Activated naive CD4-positive, alpha-beta T cell treated with anti-CD3 and anti-CD28 coated beads, Interleukin-2, amount 50 U/mL, for 24 hours (primary cell): ENCODE data around the gene METAP2.
A peak's percentile ranks its signal among the peaks of the same experiment; 100 is the strongest.

Experiments used
- H3K27ac Mint-ChIP-seq: one replicate; pipeline ENCODE4 v1.8.0; 2021; ENCODE audit warnings: mild to moderate bottlenecking, mixed read lengths
- H3K27me3 Mint-ChIP-seq: one replicate; pipeline ENCODE4 v1.8.0; 2021; ENCODE audit warnings: mixed read lengths
- H3K36me3 Mint-ChIP-seq: one replicate; pipeline ENCODE4 v1.8.0; 2021; ENCODE audit warnings: mixed read lengths
- H3K4me1 Mint-ChIP-seq: one replicate; pipeline ENCODE4 v1.8.0; 2021; ENCODE audit warnings: mixed read lengths
- H3K4me3 Mint-ChIP-seq: one replicate; pipeline ENCODE4 v1.8.0; 2021; ENCODE audit warnings: mild to moderate bottlenecking, mixed read lengths
- H3K9me3 Mint-ChIP-seq: one replicate; pipeline ENCODE4 v1.8.0; 2021; ENCODE audit warnings: mixed read lengths

METAP2 gene

DNA sequence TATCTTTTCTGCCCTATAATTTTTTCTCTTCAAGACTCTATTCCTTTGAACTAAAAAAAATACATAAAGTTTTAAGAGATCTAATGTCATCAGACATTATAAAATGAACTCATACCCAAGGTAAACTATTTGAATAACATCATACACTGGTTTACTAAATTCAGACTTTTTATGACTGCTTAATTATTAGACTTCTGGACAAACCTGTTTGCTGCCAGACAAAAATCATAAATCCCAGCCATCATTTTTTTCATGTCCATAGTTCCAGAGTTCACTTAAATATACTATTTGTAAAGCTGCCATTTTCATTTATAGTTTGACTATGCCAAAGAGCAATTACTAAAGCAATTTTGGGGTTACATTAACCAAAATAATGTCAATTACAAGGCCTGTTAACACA is 43.3 kb downstream of the METAP2 start:
- H3K4me1 Mint-ChIP-seq = peaks cover 6% of the 10 kb centered on the region
- H3K27ac Mint-ChIP-seq = peak overlapping the region; percentile 38
- no peaks in the 10 kb centered on the region for H3K27me3 Mint-ChIP-seq
- H3K36me3 Mint-ChIP-seq = peaks cover 12% of the 10 kb centered on the region
- H3K4me3 Mint-ChIP-seq = no peak overlapping the region
- H3K9me3 Mint-ChIP-seq = no peaks in the 10 kb centered on the region

DNA sequence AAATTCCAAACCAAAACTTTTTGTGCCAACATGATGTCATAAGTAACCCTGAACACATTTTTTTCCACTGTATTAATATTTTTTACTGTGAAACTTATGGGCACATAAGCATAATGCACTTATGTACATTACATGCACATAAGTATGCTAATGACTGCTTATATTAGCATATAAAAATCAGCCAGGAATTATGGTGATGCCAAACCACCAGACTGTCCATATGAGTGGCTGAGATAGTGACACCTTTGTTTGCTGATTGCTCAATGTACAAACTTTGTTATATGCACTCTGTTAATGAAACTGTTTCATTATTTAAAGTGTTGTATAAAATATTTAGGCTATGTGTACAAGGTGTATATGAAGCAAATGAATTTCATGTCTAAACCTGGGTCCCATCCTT is 45.0 kb downstream of the METAP2 start:
- no peak overlapping the region for H3K4me3 Mint-ChIP-seq
- H3K36me3 Mint-ChIP-seq = peaks cover 8% of the 10 kb centered on the region
- H3K9me3 Mint-ChIP-seq = no peaks in the 10 kb centered on the region
- H3K27ac Mint-ChIP-seq = no peak overlapping the region
- H3K4me1 Mint-ChIP-seq = peaks cover 6% of the 10 kb centered on the region
- no peaks in the 10 kb centered on the region for H3K27me3 Mint-ChIP-seq

DNA sequence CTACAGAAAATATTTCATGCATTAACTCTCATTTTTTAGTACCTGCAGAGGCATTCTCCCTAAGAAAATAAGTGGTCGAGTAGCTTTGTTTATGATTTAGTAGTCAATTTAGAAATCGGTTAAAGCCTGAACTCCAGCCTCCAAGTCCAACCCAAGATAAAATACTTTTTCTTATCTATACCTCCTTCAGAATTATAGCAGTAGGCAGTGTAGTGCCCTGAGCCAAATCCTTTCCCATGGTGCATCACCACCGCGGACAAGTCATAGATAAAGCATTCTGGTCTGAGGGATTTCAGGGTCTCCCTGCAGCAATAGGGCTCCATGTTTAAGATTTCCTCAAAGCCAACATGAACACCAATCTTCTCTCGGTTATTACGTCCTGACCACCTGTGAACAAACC is 46.9 kb downstream of the METAP2 start:
- no peak overlapping the region for H3K4me3 Mint-ChIP-seq
- no peak overlapping the region for H3K27ac Mint-ChIP-seq
- peaks cover 3% of the 10 kb centered on the region for H3K36me3 Mint-ChIP-seq

GRCh38 chr12:95522692-95523091 is 48.7 kb downstream of the METAP2 start:
- H3K27ac Mint-ChIP-seq = no peak overlapping the region
- H3K4me3 Mint-ChIP-seq = no peak overlapping the region
- H3K36me3 Mint-ChIP-seq = peaks cover 3% of the 10 kb centered on the region
- H3K27me3 Mint-ChIP-seq = no peaks in the 10 kb centered on the region
- no peaks in the 10 kb centered on the region for H3K9me3 Mint-ChIP-seq
- H3K4me1 Mint-ChIP-seq = no peaks in the 10 kb centered on the region

More for the DNA sequence above, 46.9 kb downstream of the METAP2 start:
- no peaks in the 10 kb centered on the region for H3K9me3 Mint-ChIP-seq
- no peaks in the 10 kb centered on the region for H3K27me3 Mint-ChIP-seq
- peaks cover 6% of the 10 kb centered on the region for H3K4me1 Mint-ChIP-seq

GRCh38 chr12:95528431-95528830 is 54.5 kb downstream of the METAP2 start:
- Mint-ChIP-seq H3K27ac (no peak overlapping the region), H3K36me3 (peaks cover 2% of the 10 kb centered on the region), H3K27me3 (no peaks in the 10 kb centered on the region), H3K9me3 (no peaks in the 10 kb centered on the region), H3K4me1 (peaks cover 28% of the 10 kb centered on the region), H3K4me3 (no peak overlapping the region)

DNA sequence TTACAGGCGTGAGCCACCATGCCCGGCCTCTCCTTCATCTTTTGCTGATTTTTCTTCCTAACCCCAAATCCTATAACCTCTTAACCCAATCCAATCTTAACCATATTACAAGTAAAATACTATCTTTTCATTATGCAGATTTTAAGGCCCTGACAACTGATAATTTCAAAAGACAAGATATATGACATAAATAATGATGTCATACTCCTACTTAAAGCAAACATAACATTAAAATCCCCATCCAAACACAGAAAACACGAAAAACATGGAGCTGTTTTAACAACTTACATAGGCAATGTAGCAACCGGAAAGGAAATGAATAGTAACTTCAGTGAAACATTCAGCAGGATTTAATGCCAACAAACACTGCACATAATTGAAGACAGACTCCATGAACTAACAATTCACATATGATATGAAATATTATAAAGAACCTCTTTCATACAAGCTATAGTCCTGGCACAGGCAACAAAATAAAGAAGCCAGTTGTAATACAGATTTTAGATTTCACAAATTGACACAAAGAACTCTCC is 55.8 kb downstream of the METAP2 start:
- no peaks in the 10 kb centered on the region for H3K27me3 Mint-ChIP-seq
- H3K4me3 Mint-ChIP-seq = no peak overlapping the region
- H3K27ac Mint-ChIP-seq = no peak overlapping the region
- H3K4me1 Mint-ChIP-seq = peaks cover 38% of the 10 kb centered on the region
- peaks cover 2% of the 10 kb centered on the region for H3K36me3 Mint-ChIP-seq
- H3K9me3 Mint-ChIP-seq = no peaks in the 10 kb centered on the region

- Mint-ChIP-seq H3K9me3 (no peaks in the 10 kb centered on the region), H3K4me1 (peaks cover 38% of the 10 kb centered on the region), H3K27me3 (no peaks in the 10 kb centered on the region), H3K4me3 (no peak overlapping the region), H3K27ac (no peak overlapping the region), H3K36me3 (peaks cover 2% of the 10 kb centered on the region)
These were observed 58.9 kb downstream of the METAP2 start for GRCh38 chr12:95532851-95533250.

DNA sequence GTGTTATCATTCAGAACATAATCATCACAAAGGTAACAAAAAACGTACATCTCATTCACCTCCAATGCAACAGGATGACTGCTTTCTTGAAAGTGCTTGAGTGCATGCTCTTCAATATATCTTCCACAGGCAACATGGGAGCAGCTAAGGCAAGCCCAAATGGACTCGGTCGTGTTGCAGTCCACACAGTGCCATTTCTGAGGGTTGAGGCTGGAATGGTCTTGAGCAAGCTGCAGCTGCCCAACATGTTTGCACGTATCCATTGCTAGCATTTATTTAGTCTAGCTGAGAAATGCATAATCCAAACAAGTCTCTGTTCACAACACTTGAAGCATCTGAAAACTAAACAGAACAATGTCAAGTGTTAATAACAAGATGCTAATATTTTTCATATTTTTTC is 60.0 kb downstream of the METAP2 start:
- no peaks in the 10 kb centered on the region for H3K9me3 Mint-ChIP-seq
- H3K4me1 Mint-ChIP-seq = peaks cover 34% of the 10 kb centered on the region
- H3K27me3 Mint-ChIP-seq = no peaks in the 10 kb centered on the region
- no peak overlapping the region for H3K4me3 Mint-ChIP-seq
- peak overlapping the region; percentile 52 for H3K27ac Mint-ChIP-seq
- peaks cover 2% of the 10 kb centered on the region for H3K36me3 Mint-ChIP-seq

DNA sequence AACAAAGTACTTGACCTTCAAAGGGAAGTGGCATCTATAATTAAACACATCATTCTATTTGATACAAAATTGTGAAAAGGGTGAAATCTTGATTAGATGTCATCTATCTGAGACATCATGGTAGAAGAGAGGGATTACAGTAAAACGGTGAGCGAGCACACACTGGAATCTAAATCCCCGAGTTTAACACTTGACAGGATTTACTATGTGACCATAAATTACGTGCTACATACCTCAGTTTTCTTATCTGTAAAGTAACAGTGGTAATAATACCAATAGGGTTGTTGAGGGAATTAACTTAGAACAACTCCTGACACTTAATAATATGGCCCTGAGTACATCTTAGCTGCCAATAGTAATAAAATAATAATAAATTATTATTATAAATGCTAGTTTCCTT is 64.1 kb downstream of the METAP2 start:
- no peaks in the 10 kb centered on the region for H3K27me3 Mint-ChIP-seq
- H3K4me3 Mint-ChIP-seq = no peak overlapping the region
- no peak overlapping the region for H3K27ac Mint-ChIP-seq
- peaks cover 2% of the 10 kb centered on the region for H3K36me3 Mint-ChIP-seq
- H3K9me3 Mint-ChIP-seq = no peaks in the 10 kb centered on the region
- peaks cover 14% of the 10 kb centered on the region for H3K4me1 Mint-ChIP-seq

DNA sequence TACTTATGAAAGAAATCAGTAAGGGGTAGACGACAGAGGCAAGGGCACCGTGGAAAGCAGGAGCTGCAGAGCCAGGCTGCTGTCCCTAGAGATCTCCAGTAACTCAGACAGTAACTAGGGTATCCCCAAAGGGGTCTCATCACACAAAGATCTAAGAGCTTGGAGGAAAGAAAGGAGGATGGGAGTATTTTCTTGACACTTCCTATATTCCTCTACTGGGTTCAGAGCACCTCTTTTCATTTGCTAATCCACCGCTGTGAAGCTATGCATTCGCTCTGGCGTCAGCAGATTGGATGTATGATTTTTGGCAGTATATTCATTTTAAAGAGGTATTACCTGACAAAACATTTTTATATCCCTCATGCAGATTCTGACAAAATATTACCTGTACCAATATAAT is 64.7 kb downstream of the METAP2 start:
- Mint-ChIP-seq H3K4me3 (no peak overlapping the region), H3K9me3 (no peaks in the 10 kb centered on the region), H3K36me3 (peaks cover 2% of the 10 kb centered on the region), H3K27me3 (no peaks in the 10 kb centered on the region), H3K27ac (no peak overlapping the region), H3K4me1 (peaks cover 7% of the 10 kb centered on the region)

DNA sequence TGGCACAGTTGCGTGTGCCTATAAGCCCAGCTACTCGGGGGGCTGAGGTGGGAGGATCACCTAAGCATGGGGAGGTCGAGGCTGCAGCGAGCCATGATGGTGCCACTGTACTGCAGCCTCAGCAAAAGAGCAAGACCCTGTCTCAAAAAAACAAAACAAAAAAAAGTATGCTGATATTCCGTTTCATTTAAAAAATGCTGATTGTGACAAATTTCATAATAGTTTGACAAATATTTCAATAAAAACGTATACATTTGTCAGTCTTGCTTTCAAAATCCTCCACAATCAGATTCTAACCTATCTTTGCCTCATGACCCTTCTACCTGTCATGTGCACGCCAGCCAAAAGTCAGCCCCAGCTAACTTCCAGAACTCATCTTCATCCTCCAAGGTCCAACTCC is 67.5 kb downstream of the METAP2 start:
- H3K9me3 Mint-ChIP-seq = no peaks in the 10 kb centered on the region
- no peaks in the 10 kb centered on the region for H3K36me3 Mint-ChIP-seq
- H3K4me3 Mint-ChIP-seq = no peak overlapping the region
- no peak overlapping the region for H3K27ac Mint-ChIP-seq
- H3K4me1 Mint-ChIP-seq = peaks cover 18% of the 10 kb centered on the region
- no peaks in the 10 kb centered on the region for H3K27me3 Mint-ChIP-seq

DNA sequence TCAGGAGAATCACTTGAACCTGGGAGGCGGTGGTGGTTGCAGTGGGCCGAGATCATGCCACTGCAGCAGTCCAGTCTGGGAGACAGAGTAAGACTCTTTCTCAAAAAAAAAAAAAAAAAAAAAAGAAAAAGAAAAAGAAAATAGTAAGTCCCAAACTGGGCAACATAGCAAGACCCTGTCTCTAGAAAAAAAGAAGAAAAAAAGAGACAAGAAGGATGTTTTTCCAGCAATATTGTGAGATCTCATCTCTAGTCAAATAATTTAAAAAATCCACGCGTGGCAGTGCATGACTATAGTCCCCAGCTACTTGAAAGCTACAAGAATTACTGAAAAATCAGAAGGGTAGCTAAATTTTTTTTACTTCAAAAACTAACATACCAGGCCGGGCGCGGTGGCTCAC is 69.4 kb downstream of the METAP2 start:
- Mint-ChIP-seq H3K4me3 (no peak overlapping the region), H3K9me3 (no peaks in the 10 kb centered on the region), H3K36me3 (no peaks in the 10 kb centered on the region), H3K27ac (no peak overlapping the region), H3K4me1 (peaks cover 33% of the 10 kb centered on the region), H3K27me3 (no peaks in the 10 kb centered on the region)

DNA sequence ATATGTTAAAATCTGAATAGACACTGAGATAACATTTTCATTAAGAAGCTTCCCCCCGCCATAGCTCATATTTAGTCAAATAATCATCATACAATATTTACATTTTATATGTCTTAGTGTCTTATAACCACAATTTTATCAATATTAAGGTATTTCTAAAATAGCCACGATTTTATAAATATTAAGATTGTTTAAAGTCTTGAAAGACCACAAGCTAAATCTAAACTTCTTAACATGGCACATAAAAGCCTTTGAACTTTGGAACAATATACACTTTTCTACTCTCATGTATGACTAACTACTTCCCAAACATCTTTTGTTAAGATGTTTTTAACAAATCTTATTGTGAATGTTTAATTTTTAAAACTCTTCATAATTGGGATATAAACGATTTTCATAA is 70.8 kb downstream of the METAP2 start:
- H3K27ac Mint-ChIP-seq = no peak overlapping the region
- peaks cover 4% of the 10 kb centered on the region for H3K9me3 Mint-ChIP-seq
- H3K4me3 Mint-ChIP-seq = no peak overlapping the region
- H3K27me3 Mint-ChIP-seq = no peaks in the 10 kb centered on the region
- H3K36me3 Mint-ChIP-seq = no peaks in the 10 kb centered on the region
- peaks cover 41% of the 10 kb centered on the region for H3K4me1 Mint-ChIP-seq

DNA sequence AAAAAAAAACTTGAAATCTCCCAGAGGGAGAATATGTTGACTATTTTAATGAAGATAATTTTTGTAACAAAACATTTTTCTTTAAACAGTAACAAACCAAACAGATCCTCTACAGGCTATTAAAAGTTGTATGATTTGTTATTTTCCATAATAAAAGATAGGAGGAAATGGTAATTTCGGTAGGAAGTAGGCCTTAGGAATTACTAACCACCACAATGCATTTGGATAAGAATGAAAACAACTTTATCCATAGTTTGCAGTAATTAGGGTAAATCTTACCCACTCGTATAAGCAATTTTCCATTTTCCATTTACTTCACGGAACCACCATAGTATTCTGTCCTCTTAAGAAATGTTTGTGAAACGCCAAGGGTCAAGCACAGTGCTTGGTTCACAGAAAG is 71.4 kb downstream of the METAP2 start:
- Mint-ChIP-seq H3K27me3 (no peaks in the 10 kb centered on the region), H3K9me3 (peaks cover 4% of the 10 kb centered on the region)

GRCh38 chr12:95545731-95546490 is 72.0 kb downstream of the METAP2 start:
- H3K9me3 Mint-ChIP-seq = peaks cover 4% of the 10 kb centered on the region
- H3K4me1 Mint-ChIP-seq = peaks cover 47% of the 10 kb centered on the region
- H3K36me3 Mint-ChIP-seq = no peaks in the 10 kb centered on the region
- no peaks in the 10 kb centered on the region for H3K27me3 Mint-ChIP-seq
- H3K4me3 Mint-ChIP-seq = no peak overlapping the region
- peak overlapping the region; percentile 12 for H3K27ac Mint-ChIP-seq

More for the DNA sequence above, 71.4 kb downstream of the METAP2 start:
- Mint-ChIP-seq H3K4me3 (no peak overlapping the region), H3K4me1 (peaks cover 41% of the 10 kb centered on the region), H3K36me3 (no peaks in the 10 kb centered on the region), H3K27ac (no peak overlapping the region)

DNA sequence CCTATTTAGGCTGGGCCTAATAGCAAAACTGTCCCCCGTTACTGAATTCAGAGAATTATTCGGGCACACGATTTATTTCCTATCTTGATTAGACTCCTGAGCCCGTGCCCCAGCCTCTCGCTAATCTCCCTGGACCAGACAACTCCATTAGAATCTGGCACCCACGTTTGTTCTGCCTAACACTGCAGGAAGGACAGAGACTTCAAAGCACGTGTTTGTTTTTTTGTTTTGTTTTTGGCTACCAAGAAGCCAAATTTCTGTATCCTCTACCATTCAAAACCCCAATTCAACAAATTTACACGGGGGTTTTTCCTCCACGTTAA is 72.5 kb downstream of the METAP2 start:
- Mint-ChIP-seq H3K27ac (peak overlapping the region; percentile 37), H3K27me3 (no peaks in the 10 kb centered on the region), H3K9me3 (peaks cover 4% of the 10 kb centered on the region), H3K4me3 (peak overlapping the region; percentile 27), H3K36me3 (no peaks in the 10 kb centered on the region), H3K4me1 (peaks cover 53% of the 10 kb centered on the region)
